ENCODE results near the gene CNOT4. TPM values are rescaled to one million over a fixed set of nuclear protein-coding genes. Genes with fewer than 3 reads are reported as not detected.

The CNOT4 gene
- total and polyA plus RNA-seq, 2 of the 13 experiments (the other 11 are each of a cell fraction or from before 2014, with no cell fraction given) = 7.4 to 8.4 TPM

- TF ChIP-seq PAXIP1 (CRISPR knock-in tag; conservative IDR thresholded peaks at IDR 0.05) = peak; percentile 50
- TF ChIP-seq ZNF232 (CRISPR knock-in tag; IDR thresholded peaks at IDR 0.05; ENCODE audit: borderline replicate concordance) = peak; percentile 62; the same call in 1 of the 2 replicates
- no peak for TF ChIP-seq TCF7L2 (IDR thresholded peaks at IDR 0.05; ENCODE audit: low read depth, low read length)
- TF ChIP-seq SRY (CRISPR knock-in tag; IDR thresholded peaks at IDR 0.05) = peak; percentile 69; the same call in 1 of the 2 replicates
- TF ChIP-seq ZNF225 (CRISPR knock-in tag; IDR thresholded peaks at IDR 0.05) = peak; percentile 61; the same call in 1 of the 2 replicates
- TF ChIP-seq ZKSCAN1 (IDR thresholded peaks at IDR 0.05; ENCODE audit: low read length) = peak; percentile 30; the same call in 1 of the 2 replicates
- TF ChIP-seq, protein P1, sequence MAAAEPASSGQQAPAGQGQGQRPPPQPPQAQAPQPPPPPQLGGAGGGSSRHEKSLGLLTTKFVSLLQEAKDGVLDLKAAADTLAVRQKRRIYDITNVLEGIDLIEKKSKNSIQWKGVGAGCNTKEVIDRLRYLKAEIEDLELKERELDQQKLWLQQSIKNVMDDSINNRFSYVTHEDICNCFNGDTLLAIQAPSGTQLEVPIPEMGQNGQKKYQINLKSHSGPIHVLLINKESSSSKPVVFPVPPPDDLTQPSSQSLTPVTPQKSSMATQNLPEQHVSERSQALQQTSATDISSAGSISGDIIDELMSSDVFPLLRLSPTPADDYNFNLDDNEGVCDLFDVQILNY (CRISPR knock-in tag; conservative IDR thresholded peaks at IDR 0.05) = peak; percentile 85
- TF ChIP-seq, protein P2, sequence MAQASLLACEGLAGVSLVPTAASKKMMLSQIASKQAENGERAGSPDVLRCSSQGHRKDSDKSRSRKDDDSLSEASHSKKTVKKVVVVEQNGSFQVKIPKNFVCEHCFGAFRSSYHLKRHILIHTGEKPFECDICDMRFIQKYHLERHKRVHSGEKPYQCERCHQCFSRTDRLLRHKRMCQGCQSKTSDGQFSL (CRISPR knock-in tag; IDR thresholded peaks at IDR 0.05) = no peak
- TF ChIP-seq NAIF1 (CRISPR knock-in tag; IDR thresholded peaks at IDR 0.05; ENCODE audit: borderline replicate concordance) = peak; percentile 80; the same call in 1 of the 2 replicates
- TF ChIP-seq HMG20A (CRISPR knock-in tag; IDR thresholded peaks at IDR 0.05; ENCODE audit: borderline replicate concordance) = no peak
- peak; percentile 90; the same call in 1 of the 2 replicates for TF ChIP-seq ZNF224 (CRISPR knock-in tag; IDR thresholded peaks at IDR 0.05)
- TF ChIP-seq FOXC1 (CRISPR knock-in tag; IDR thresholded peaks at IDR 0.05; ENCODE audit: borderline replicate concordance) = peak; percentile 66; the same call in 1 of the 2 replicates
- no peak for TF ChIP-seq GABPA (IDR thresholded peaks at IDR 0.05; ENCODE audit: low read depth, low read length)
- TF ChIP-seq GABPA (CRISPR knock-in tag; IDR thresholded peaks at IDR 0.05; ENCODE audit: low read depth) = peak; percentile 73
- TF ChIP-seq ZNF891 (CRISPR knock-in tag; IDR thresholded peaks at IDR 0.05) = peak; percentile 97
- peak; percentile 94 for TF ChIP-seq ZNF501 (CRISPR knock-in tag; IDR thresholded peaks at IDR 0.05)
- TF ChIP-seq LBX2 (CRISPR knock-in tag; IDR thresholded peaks at IDR 0.05; ENCODE audit: borderline replicate concordance) = peak; percentile 77; the same call in 1 of the 2 replicates
- peak; percentile 30; the same call in 1 of the 2 replicates for TF ChIP-seq ZNF609 (CRISPR knock-in tag; IDR thresholded peaks at IDR 0.05; ENCODE audit: borderline replicate concordance)
These were observed 47.8 kb upstream of the CNOT4 start, which contains the start of gene NUP205 (continued) for GRCh38 chr7:135557455-135558336.

Measured in HepG2 (cell line).